GM21390 (cell line): ENCODE data around the gene RSPH3.

Source experiments
- ATAC-seq: cut with Tn5 transposase; IDR thresholded peaks from one replicate; pipeline ENCODE4 v1.9.1; 2021; ENCODE audit not compliant: unreplicated experiment

The RSPH3 gene

GRCh38 chr6:158938220-158938619, 61.8 kb downstream of the RSPH3 start:
- no peak for ATAC-seq

GRCh38 chr6:158934157-158934556, 65.8 kb downstream of the RSPH3 start:
- ATAC-seq = no peak

- ATAC-seq = no peak
These were observed 66.9 kb downstream of the RSPH3 start for GRCh38 chr6:158933079-158933595.

GRCh38 chr6:158928068-158928467, 71.9 kb downstream of the RSPH3 start:
- no peak for ATAC-seq

DNA sequence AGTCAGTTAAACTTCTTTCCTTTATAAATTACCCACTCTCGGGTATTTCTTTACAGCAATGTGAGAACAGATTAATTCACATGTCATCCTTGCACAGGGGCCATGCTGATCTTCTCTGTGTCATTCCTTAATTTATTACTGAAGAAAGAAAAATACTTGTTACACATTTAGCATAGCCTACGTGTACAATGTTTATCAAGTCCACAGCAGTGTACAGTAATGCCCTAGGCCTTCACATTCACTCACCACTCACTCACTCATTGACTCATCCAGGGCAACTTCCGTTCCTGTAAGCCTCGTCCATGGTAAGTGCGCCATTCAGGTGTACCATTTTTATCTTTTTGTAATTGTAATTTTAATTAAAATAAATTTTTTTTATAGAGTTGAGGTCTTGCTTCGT, 73.6 kb downstream of the RSPH3 start:
- ATAC-seq = no peak

DNA sequence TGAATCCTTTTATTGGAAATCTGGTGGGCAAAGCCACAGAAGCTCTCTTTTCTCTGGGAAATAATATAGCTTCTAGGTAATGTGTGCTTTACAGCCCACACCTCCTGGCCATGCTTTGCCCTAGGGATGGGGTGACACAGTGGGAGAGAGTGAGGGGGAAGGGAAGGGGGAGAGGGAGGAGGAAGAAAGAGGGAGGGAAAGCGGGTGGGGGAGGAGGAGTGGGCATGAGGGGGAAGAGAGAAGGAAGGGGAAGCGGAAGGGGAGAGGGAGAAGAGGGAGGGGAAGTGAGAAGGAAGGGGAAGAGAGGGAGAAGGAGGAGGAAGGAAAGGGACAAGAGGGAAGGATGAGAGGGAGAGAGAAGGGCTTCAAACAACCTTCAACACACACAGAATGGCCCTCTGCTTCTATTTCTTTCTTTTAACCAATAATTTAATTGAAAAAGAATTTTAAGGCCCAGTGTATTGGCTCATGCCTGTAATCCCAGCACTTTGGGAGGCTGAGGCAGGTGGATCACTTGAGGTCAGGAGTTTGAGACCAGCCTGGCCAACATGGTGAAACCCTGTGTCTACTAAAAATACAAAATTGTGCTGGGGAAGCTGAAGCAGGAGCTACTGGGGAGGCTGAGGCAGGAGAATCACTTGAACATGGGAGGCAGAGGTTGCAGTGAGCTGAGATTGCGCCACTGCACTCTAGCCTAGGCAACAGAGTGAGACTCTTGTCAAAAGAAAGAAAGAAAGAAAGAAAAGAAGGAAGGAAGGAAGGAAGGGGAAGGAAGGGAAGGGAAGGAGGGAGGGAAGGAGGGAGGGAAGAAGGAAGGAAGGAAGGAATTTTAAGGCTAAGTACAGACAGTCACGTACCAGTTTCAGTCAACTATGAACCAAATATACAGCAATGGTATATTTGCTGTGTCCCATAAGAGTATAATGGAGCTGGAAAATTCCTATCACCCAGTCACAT, 75.2 kb downstream of the RSPH3 start:
- no peak for ATAC-seq

DNA sequence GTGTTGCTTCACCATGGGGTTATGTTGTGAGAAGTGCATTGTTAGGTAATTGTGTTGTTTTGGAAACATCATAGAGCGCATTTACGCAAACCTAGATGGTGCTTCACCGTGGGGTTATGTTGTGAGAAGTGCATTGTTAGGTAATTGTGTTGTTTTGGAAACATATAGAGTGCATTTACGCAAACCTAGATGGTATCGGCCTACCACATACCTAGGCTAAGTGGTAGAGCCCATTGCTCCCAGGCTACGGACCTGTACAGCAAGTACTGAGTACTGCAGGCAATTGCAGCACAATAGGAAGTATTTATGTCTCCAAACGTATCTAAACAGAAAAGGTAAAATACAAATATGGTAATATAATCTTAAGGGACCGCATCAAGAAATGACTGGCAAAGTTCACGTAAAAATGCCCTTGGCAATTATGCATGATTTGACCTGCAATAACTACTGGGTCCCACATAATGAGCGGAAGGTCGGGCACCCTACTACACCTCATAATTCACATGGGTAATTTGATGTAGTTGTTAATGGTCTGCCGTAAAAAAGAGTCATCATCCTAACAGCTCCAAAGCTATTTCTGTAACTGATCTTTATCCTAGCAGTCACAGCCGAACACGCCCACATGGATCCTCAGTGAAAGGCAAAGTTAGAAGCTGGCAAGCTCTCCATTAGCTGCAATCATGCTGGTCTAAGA, 76.0 kb downstream of the RSPH3 start:
- no peak for ATAC-seq
